Suprapubic skin (tissue), 4 donors: Measurements from ENCODE around the gene ADAM33.

Experiments
- POLR2A ChIP-seq, 2 donors: fragments of 450-650 bp; IDR thresholded peaks; one replicate each; pipeline ENCODE4 v1.6.1; 2017; ENCODE audit warnings: antibody characterized with exemption in 2 of 2, mild to moderate bottlenecking in 2 of 2, moderate library complexity in 2 of 2
- POLR2AphosphoS5 ChIP-seq, 3 donors: sonication (generic); formaldehyde crosslinking; IDR thresholded peaks; one replicate each; pipeline ENCODE4 v1.6.1; 2017; ENCODE audit warnings: antibody characterized with exemption in 3 of 3
- TF ChIP-seq, protein P1 (sequence below), 2 donors: fragments of 200-600 bp in 1 of 2; fragments of 450-650 bp in 1 of 2; sonication (generic) in 1 of 2; IDR thresholded peaks; one replicate each; pipeline ENCODE4 v1.5.1; 2016 to 2019; ENCODE audit warnings: antibody characterized with exemption in 2 of 2, mild to moderate bottlenecking in 1 of 2, moderate library complexity in 1 of 2

DNA sequence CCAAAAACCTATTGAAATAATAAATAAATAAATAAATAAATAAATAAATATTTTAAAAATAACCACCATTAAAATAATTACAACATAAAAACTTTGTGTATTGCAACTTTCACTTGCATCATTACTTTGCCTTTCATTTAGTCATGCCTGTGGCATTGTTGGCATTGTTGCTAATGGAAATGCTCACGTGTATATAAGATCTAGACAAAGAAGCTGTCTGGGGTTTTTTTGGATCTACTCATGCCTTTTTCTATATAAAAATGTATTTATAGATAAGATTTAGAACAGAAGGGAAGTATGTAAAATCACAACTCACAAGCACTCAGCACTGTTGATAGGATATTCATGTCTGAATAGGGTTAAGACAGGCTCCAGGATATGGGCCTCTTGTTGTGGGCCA, 46.5 kb downstream of the ADAM33 start:
- TF ChIP-seq, protein P1, sequence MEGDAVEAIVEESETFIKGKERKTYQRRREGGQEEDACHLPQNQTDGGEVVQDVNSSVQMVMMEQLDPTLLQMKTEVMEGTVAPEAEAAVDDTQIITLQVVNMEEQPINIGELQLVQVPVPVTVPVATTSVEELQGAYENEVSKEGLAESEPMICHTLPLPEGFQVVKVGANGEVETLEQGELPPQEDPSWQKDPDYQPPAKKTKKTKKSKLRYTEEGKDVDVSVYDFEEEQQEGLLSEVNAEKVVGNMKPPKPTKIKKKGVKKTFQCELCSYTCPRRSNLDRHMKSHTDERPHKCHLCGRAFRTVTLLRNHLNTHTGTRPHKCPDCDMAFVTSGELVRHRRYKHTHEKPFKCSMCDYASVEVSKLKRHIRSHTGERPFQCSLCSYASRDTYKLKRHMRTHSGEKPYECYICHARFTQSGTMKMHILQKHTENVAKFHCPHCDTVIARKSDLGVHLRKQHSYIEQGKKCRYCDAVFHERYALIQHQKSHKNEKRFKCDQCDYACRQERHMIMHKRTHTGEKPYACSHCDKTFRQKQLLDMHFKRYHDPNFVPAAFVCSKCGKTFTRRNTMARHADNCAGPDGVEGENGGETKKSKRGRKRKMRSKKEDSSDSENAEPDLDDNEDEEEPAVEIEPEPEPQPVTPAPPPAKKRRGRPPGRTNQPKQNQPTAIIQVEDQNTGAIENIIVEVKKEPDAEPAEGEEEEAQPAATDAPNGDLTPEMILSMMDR (IDR thresholded peaks at IDR 0.05), result no peak
- no peak for TF ChIP-seq POLR2A (IDR thresholded peaks at IDR 0.05)
- TF ChIP-seq POLR2AphosphoS5 (IDR thresholded peaks at IDR 0.05), result no peak
